Epithelial cell of proximal tubule (primary cell): ENCODE data around the gene CD84. TPM values are rescaled to one million over a fixed set of nuclear protein-coding genes. Genes with fewer than 3 reads are reported as not detected.

Experiments
- DNase-seq: peaks from one replicate; pipeline ENCODE4 v3.0.0-alpha.2; 2011; ENCODE audit warnings: low read depth
- H3K4me3 ChIP-seq: 2 replicates; pipeline ENCODE4 v1.5.1; 2011; ENCODE audit warnings: low read depth, mild to moderate bottlenecking, low read length
- total RNA-seq: library from RNA; depleted of rRNA; stranded (reverse); fragments of >200 nt; gene quantifications from 2 replicates; pipeline ENCODE4 v1.2.3, GENCODE V29; 2015
- TF ChIP-seq, protein P1 (sequence below): conservative IDR thresholded peaks from 2 replicates; pipeline ENCODE4 v1.5.1; 2012; ENCODE audit warnings: low read depth, mild to moderate bottlenecking, low read length

CD84 gene
- total RNA-seq, 1 donor from 2014 or later = not detected

DNA sequence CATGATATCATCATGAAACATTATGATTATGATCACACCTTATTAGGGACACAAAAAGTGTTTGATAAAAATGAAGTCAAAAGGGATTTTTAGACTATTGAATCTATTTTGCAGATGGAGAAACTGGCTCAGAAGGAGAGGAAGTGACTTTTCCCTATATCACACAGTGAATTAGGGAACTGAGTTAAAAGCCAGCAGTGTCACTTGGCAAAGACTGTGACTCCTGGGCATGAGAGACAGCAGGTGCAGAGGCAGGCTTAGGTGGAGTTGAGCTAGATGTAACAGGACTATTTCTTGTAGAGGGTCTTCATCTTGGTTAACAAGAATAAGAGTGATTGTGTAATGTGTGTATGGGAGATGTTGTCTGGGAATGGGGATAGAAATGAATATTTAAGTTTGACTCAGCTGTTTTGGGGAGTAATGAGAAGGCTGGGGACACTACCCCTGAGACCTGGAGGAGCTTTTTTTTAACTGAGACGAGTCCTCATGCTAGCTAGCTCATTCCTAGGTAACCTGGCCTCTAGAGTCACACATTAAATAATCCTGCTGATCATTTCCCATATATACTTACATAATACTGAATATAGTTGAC, 1.0 kb upstream of the CD84 start:
- TF ChIP-seq, protein P1, sequence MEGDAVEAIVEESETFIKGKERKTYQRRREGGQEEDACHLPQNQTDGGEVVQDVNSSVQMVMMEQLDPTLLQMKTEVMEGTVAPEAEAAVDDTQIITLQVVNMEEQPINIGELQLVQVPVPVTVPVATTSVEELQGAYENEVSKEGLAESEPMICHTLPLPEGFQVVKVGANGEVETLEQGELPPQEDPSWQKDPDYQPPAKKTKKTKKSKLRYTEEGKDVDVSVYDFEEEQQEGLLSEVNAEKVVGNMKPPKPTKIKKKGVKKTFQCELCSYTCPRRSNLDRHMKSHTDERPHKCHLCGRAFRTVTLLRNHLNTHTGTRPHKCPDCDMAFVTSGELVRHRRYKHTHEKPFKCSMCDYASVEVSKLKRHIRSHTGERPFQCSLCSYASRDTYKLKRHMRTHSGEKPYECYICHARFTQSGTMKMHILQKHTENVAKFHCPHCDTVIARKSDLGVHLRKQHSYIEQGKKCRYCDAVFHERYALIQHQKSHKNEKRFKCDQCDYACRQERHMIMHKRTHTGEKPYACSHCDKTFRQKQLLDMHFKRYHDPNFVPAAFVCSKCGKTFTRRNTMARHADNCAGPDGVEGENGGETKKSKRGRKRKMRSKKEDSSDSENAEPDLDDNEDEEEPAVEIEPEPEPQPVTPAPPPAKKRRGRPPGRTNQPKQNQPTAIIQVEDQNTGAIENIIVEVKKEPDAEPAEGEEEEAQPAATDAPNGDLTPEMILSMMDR = no peak
- H3K4me3 ChIP-seq = no peak overlapping the region
- no peak for DNase-seq

DNA sequence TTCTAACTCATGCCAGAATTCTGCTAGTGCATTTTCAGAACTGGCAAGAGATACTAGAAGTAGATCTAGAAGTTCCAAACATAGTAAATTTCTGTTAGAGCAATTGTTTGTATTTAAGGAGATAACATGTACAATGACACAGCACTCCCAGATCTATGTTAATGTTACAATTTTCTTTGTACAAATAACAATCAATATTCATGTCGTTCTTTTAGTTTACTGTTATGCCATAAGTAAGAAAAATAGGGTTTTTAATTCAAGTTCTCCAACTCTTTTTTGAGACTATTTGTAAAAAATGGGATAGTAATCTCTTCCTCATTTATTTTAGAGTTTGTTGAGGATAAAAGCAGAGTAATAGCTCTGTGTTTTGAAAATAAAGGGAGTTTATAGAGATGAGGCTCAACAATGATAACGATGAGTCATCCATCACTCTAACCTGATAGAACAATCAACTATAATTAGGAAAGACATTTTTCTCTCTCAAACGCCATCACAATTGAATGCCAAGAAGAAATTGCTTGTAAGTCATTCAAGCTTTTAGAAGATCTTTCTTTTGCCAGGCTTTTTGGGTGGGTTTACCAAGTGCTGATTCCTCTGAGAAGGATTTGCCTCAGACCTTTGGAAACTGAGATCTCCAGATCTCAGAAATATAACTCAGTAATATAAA, 638 bp downstream of the CD84 start:
- no peak for DNase-seq
- TF ChIP-seq, protein P1 = no peak
- H3K4me3 ChIP-seq = no peak overlapping the region

DNA sequence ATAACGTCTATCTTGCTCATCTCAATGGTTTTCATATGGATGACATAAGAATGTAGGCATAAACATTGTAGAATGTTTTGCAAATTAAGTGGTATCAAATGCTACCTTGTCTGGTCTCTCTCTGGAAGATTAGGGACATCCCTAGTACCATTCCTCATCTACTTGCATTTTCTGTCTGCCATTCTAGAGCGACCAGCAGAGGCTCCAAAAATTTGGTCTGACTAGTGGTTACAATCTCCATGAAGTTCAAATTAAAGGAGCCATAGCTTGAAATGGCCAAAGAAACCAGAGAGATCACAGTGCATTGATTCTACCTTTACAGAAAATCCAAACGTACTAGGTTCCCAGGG, 1.1 kb downstream of the CD84 start:
- no peak for DNase-seq
- no peak overlapping the region for H3K4me3 ChIP-seq
- TF ChIP-seq, protein P1 = no peak

DNA sequence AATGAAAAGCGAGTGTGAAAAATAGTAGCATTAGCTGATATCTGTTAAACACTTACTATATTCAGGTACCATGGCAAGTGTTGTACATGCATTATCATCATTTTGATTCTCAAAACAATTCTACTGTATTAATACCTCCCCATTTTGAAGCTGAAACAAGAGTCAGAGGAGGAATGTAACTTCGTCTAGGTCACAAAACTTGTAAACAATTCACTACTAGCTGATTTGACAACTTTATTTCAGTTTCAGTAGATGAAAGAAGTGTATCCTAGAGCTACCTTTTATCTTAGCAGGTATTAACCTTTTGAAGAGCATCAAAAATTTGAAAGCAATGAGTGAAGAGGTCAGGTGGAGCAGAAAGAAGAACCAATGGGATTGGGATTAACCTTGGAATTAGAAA, 1.6 kb downstream of the CD84 start:
- DNase-seq = no peak
- H3K4me3 ChIP-seq = no peak overlapping the region
- TF ChIP-seq, protein P1 = no peak

DNA sequence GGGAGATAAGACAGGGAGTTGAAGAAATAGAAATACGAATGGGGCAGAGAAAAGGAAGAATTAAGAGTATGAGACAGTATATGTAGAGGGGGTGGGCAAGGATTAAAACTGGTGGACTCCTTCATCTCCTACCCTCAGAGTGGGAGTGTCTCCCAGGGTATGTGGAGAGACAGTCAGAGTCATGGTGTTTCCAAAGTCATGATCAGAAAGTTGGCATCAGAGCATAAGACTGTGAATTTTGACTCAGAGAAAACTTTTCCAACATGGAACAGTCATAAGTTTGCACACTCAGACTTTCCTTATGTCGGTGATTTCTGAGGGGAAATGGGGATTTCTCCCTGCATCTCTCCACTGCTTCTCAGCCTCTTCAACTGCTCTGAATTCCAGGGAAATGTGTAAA, 2.4 kb downstream of the CD84 start:
- DNase-seq = no peak
- no peak overlapping the region for H3K4me3 ChIP-seq
- TF ChIP-seq, protein P1 = no peak

DNA sequence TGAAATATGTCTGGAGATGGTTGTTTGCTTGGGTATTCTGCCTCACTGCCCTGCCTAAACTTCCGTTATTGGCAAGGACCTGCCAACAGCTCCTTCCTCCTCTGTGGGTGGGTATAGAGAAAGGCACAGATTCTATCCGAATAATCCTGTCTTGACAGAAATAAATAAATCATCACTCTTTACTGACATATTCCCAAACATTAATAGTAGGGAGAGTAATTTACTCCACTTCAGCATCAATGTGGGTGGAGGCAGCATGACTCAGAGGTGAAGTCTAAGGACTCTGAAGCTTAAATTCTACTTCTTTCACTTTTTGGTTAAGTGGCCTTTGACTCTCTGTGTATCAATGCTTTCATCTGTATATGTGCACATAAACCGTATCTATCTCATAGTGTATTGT, 2.9 kb downstream of the CD84 start:
- TF ChIP-seq, protein P1 = no peak
- no peak overlapping the region for H3K4me3 ChIP-seq
- DNase-seq = no peak

DNA sequence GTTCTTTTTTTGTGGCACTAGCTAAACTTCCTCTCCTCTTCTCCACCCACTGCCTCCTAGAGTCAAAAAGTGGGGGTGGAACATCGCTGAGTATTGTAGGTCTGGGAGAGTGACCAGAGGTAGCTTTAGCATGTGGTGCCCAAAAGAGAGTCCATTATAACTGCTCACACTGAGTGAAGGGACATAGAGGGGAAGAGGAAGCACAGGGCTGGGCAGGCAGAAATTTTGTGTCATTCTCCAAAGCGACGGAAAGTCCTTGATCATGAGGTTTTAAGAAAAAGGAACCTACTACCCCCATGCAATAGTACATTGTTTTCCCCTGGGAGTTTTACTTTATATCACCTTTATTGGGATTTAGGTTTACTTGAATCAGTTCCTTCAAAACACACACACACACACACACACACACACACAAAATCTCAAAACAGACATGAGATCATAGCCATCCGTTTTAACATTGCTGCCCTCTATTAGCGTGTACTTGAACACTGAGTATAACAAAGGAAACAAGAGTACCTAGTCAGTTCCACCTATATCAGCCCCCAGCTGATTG, 4.1 kb downstream of the CD84 start:
- DNase-seq = no peak
- TF ChIP-seq, protein P1 = no peak
- no peak overlapping the region for H3K4me3 ChIP-seq
